ENCODE measurements around the gene LURAP1L.
A peak's percentile ranks its signal among the peaks of the same experiment; 100 is the strongest.

GRCh38 chr9:12771891-12772290, 2.9 kb upstream of the LURAP1L start:
- no peak for TF ChIP-seq CTCF (conservative IDR thresholded peaks at IDR 0.05; ENCODE audit: low read depth, low read length)
- TF ChIP-seq MAZ (IDR thresholded peaks at IDR 0.05; ENCODE audit: borderline replicate concordance, low read depth, low read length): no peak
- no peak for TF ChIP-seq FOS (IDR thresholded peaks at IDR 0.05; ENCODE audit: low read depth, low read length)
- TF ChIP-seq POLR2A (IDR thresholded peaks at IDR 0.05; ENCODE audit: low read depth, low read length): no peak
- TF ChIP-seq USF2 (IDR thresholded peaks at IDR 0.05; ENCODE audit: low read depth, low read length): no peak
- TF ChIP-seq SMC3 (IDR thresholded peaks at IDR 0.05; ENCODE audit: low read depth, low read length): no peak
- no peak for TF ChIP-seq RCOR1 (IDR thresholded peaks at IDR 0.05; ENCODE audit: insufficient replicate concordance, low read length)
- no peak for TF ChIP-seq CHD1 (IDR thresholded peaks at IDR 0.05; ENCODE audit: low read depth, low read length)
- TF ChIP-seq RFX5 (IDR thresholded peaks at IDR 0.05; ENCODE audit: low read depth, low read length): no peak
- TF ChIP-seq BHLHE40 (IDR thresholded peaks at IDR 0.05; ENCODE audit: low read depth, low read length): peak; percentile 94
- TF ChIP-seq RAD21 (IDR thresholded peaks at IDR 0.05; ENCODE audit: low read length): no peak

Data from IMR-90 (cell line).